ENCODE data around the gene GSTK1.

Gene GSTK1

GRCh38 chr7:143299346-143299745 is 36.1 kb downstream of the GSTK1 start:
- peak; percentile 65 for DNase-seq (ENCODE audit: low read depth)

GRCh38 chr7:143299840-143300239 is 36.6 kb downstream of the GSTK1 start:
- peak; percentile 27 for DNase-seq (ENCODE audit: low read depth)

- peak; percentile 69 for DNase-seq (ENCODE audit: low read depth)
Measured at GRCh38 chr7:143300959-143301935, 38.0 kb downstream of the GSTK1 start.

- DNase-seq (ENCODE audit: low read depth), result no peak
Measured at GRCh38 chr7:143303733-143304132, 40.5 kb downstream of the GSTK1 start.

- no peak for DNase-seq (ENCODE audit: low read depth)
Measured at GRCh38 chr7:143304938-143305337, 41.7 kb downstream of the GSTK1 start.

- peak; percentile 59 for DNase-seq (ENCODE audit: low read depth)
Measured at GRCh38 chr7:143305423-143306070, 42.3 kb downstream of the GSTK1 start.

- no peak for DNase-seq (ENCODE audit: low read depth)
Measured at GRCh38 chr7:143308632-143309031, 45.4 kb downstream of the GSTK1 start.

GRCh38 chr7:143314127-143314526 is 50.9 kb downstream of the GSTK1 start:
- no peak for DNase-seq (ENCODE audit: low read depth)

GRCh38 chr7:143315776-143316175 is 52.5 kb downstream of the GSTK1 start, which contains the start of gene CLCN1:
Gene CLCN1 (plus strand): TSS chr7:143316111. CDS start chr7:143316213, 102 bp downstream.
- DNase-seq (ENCODE audit: low read depth), result no peak

GRCh38 chr7:143316492-143316891 is 53.3 kb downstream of the GSTK1 start:
- no peak for DNase-seq (ENCODE audit: low read depth)

- DNase-seq (ENCODE audit: low read depth), result peak; percentile 89
Measured at GRCh38 chr7:143318661-143319060, 55.4 kb downstream of the GSTK1 start.
